ENCODE measurements around the gene ZNF253.
"Not testable (repeated sequence)": the region's sequence is repeated elsewhere in the genome, so short reads cannot be mapped to it uniquely, and the experiment has no call there.

- TF ChIP-seq ZNF24 (IDR thresholded peaks at IDR 0.05); ELK1 (CRISPR knock-in tag; IDR thresholded peaks at IDR 0.05); PHF8 (IDR thresholded peaks at IDR 0.05; ENCODE audit: borderline replicate concordance, low read length); EZH2 (IDR thresholded peaks at IDR 0.05; ENCODE audit: borderline replicate concordance, low read depth, low read length); MTA3 (IDR thresholded peaks at IDR 0.05; ENCODE audit: borderline replicate concordance); EGR1 (conservative IDR thresholded peaks at IDR 0.05); BHLHE40 (IDR thresholded peaks at IDR 0.05; ENCODE audit: low read length): not testable (repeated sequence)
Measured at GRCh38 chr19:19821976-19822375, 43.7 kb upstream of the ZNF253 start.

Measured in K562 (cell line).